Activated naive CD4-positive, alpha-beta T cell treated with anti-CD3 and anti-CD28 coated beads, Interleukin-2, amount 50 U/mL, for 16 hours (primary cell): ENCODE results near the gene DLG2.
"Not testable (repeated sequence)": the region's sequence is repeated elsewhere in the genome, so short reads cannot be mapped to it uniquely, and the experiment has no call there.

Experiments used
- DNase-seq: peaks from one replicate; pipeline ENCODE4 v3.0.0-alpha.2; 2020

Gene DLG2

GRCh38 chr11:85301895-85302678 is 325.1 kb downstream of the DLG2 start:
- DNase-seq, result no peak

GRCh38 chr11:85299258-85299942 is 327.7 kb downstream of the DLG2 start:
- no peak for DNase-seq

GRCh38 chr11:85295694-85296271 is 331.4 kb downstream of the DLG2 start:
- no peak for DNase-seq

GRCh38 chr11:85281550-85281949 is 345.6 kb downstream of the DLG2 start:
- DNase-seq, result no peak

- DNase-seq, result no peak
These were observed 347.9 kb downstream of the DLG2 start for GRCh38 chr11:85279267-85279666.

- DNase-seq, result no peak
These were observed 349.5 kb downstream of the DLG2 start for GRCh38 chr11:85277693-85278092.

GRCh38 chr11:85276332-85276731 is 350.8 kb downstream of the DLG2 start:
- DNase-seq, result no peak

- not testable (repeated sequence) for DNase-seq
These were observed 356.8 kb downstream of the DLG2 start for GRCh38 chr11:85270315-85270714.

GRCh38 chr11:85269109-85269508 is 358.0 kb downstream of the DLG2 start:
- no peak for DNase-seq

- no peak for DNase-seq
These were observed 360.5 kb downstream of the DLG2 start for GRCh38 chr11:85266646-85267045.

- DNase-seq, result no peak
These were observed 363.8 kb downstream of the DLG2 start for GRCh38 chr11:85263328-85263727.

- no peak for DNase-seq
These were observed 369.3 kb downstream of the DLG2 start for GRCh38 chr11:85257837-85258236.

GRCh38 chr11:85256433-85256832 is 370.7 kb downstream of the DLG2 start:
- no peak for DNase-seq

GRCh38 chr11:85249482-85249881 is 377.7 kb downstream of the DLG2 start:
- no peak for DNase-seq

GRCh38 chr11:85247797-85248196 is 379.3 kb downstream of the DLG2 start:
- no peak for DNase-seq

GRCh38 chr11:85238906-85239305 is 388.2 kb downstream of the DLG2 start:
- DNase-seq, result no peak

- not testable (repeated sequence) for DNase-seq
These were observed 389.1 kb downstream of the DLG2 start for GRCh38 chr11:85238038-85238437.

GRCh38 chr11:85236211-85236610 is 390.9 kb downstream of the DLG2 start:
- no peak for DNase-seq

- DNase-seq, result no peak
These were observed 394.6 kb downstream of the DLG2 start for GRCh38 chr11:85232559-85232958.

GRCh38 chr11:85231588-85231987 is 395.6 kb downstream of the DLG2 start:
- DNase-seq, result no peak

GRCh38 chr11:85229723-85230122 is 397.4 kb downstream of the DLG2 start:
- DNase-seq, result not testable (repeated sequence)

GRCh38 chr11:85196968-85197367 is 430.2 kb downstream of the DLG2 start:
- no peak for DNase-seq

- DNase-seq, result no peak
These were observed 431.2 kb downstream of the DLG2 start for GRCh38 chr11:85195934-85196333.

GRCh38 chr11:85187992-85188391 is 439.2 kb downstream of the DLG2 start:
- DNase-seq, result no peak
